Endothelial cell of umbilical vein (primary cell): Measurements from ENCODE around the gene XDH. TPM values are rescaled to one million over a fixed set of nuclear protein-coding genes. Genes with fewer than 3 reads are reported as not detected.

Source experiments
- BruUV-seq: library from RNA; stranded (reverse); fragments of 400-500 nt; replicated peaks from 2 replicates; lab custom pipeline; 2021; lab: Mats Ljungman, UMichigan
- CTCF ChIA-PET: fragments of 300-600, 350-600 bp; sonication (Branson Sonifier 250); formaldehyde crosslinking; loops from one replicate; lab custom pipeline; 2021; ENCODE audit warnings: antibody characterized with exemption, inconsistent platforms; lab: Charles Lee
- POLR2A ChIA-PET: fragments of 300-600, 350-600 bp; sonication (Branson Sonifier 250); formaldehyde crosslinking; loops from one replicate; lab custom pipeline; 2021; ENCODE audit warnings: antibody characterized with exemption, inconsistent platforms; lab: Charles Lee
- DNase-seq: peaks from one replicate; pipeline ENCODE4 v3.0.0-alpha.2; 2011; ENCODE audit warnings: low read depth, low spot score
- FAIRE-seq: peaks from 2 replicates; lab custom pipeline; 2011; peaks lifted over from hg19 to GRCh38; lab: Jason Lieb, UNC
- H2AFZ ChIP-seq: 2 replicates; pipeline ENCODE4 v1.6.0; 2012; ENCODE audit warnings: low read depth, low read length, control low read depth, inconsistent platforms
- H3K27ac ChIP-seq: 2 replicates; pipeline ENCODE4 v1.5.1; 2011; ENCODE audit warnings: low read depth, mild to moderate bottlenecking, control low read depth, low read length, moderate library complexity; ENCODE audit not compliant: insufficient read depth
- H3K27me3 ChIP-seq, 2 experiments: 2 replicates each; pipeline versions ENCODE4 v1.6.0 to v1.6.1; 2011; ENCODE audit warnings: low read length in 2 of 2, mixed read lengths in 1 of 2; ENCODE audit not compliant: control insufficient read depth in 2 of 2, insufficient read depth in 2 of 2
- H3K36me3 ChIP-seq, 2 experiments: 2 replicates in 1 of 2; 3 replicates in 1 of 2; pipeline ENCODE4 v1.5.1; 2011; ENCODE audit warnings: low read length in 2 of 2, mild to moderate bottlenecking in 1 of 2, moderate library complexity in 1 of 2; ENCODE audit not compliant: control insufficient read depth in 2 of 2, insufficient read depth in 2 of 2; ENCODE audit errors: extremely low read depth in 1 of 2
- H3K4me1 ChIP-seq: 3 replicates; pipeline ENCODE4 v1.5.1; 2011; ENCODE audit warnings: mild to moderate bottlenecking, low read length; ENCODE audit not compliant: control insufficient read depth, insufficient read depth; ENCODE audit errors: extremely low read depth
- H3K4me2 ChIP-seq: 2 replicates; pipeline ENCODE4 v1.6.1; 2011; ENCODE audit warnings: low read length, control low read depth, mixed read lengths; ENCODE audit not compliant: insufficient read depth
- H3K4me3 ChIP-seq, 3 experiments: fragments of 200-600 bp in 1 of 3; sonication (generic), shearing (Covaris generic) in 1 of 3; replicated peaks in 1 of 3; 2 replicates each; pipeline ENCODE4 v1.5.1; 2011 to 2016; ENCODE audit warnings: control low read depth in 3 of 3, low read length in 3 of 3, mild to moderate bottlenecking in 2 of 3, inconsistent platforms in 1 of 3, low read depth in 1 of 3, moderate library complexity in 1 of 3; ENCODE audit not compliant: insufficient read depth in 1 of 3
- H3K79me2 ChIP-seq: 2 replicates; pipeline ENCODE4 v1.6.0; 2012; ENCODE audit warnings: low read length, inconsistent platforms; ENCODE audit not compliant: control insufficient read depth, insufficient read depth
- H3K9ac ChIP-seq: replicated peaks from 2 replicates; pipeline ENCODE3; 2011; ENCODE audit warnings: low read length, control low read depth; ENCODE audit not compliant: insufficient read depth; ENCODE audit errors: extremely low read depth
- H3K9me1 ChIP-seq: replicated peaks from 3 replicates; pipeline ENCODE4 v1.6.0; 2011; ENCODE audit warnings: mild to moderate bottlenecking, low read length; ENCODE audit not compliant: control insufficient read depth, insufficient read depth; ENCODE audit errors: extremely low read depth
- H3K9me3 ChIP-seq: replicated peaks from 2 replicates; pipeline ENCODE4 v1.5.1; 2012; ENCODE audit warnings: low read length, inconsistent platforms; ENCODE audit not compliant: control insufficient read depth, insufficient read depth
- H4K20me1 ChIP-seq: replicated peaks from 2 replicates; pipeline ENCODE3; 2011; ENCODE audit warnings: mild to moderate bottlenecking, low read length; ENCODE audit not compliant: control insufficient read depth, insufficient read depth; ENCODE audit errors: extremely low read depth
- CTCF ChIP-seq, 2 donors: IDR thresholded peaks; 1 replicate in 1 of 2; 2 replicates in 1 of 2; pipeline ENCODE4 v1.5.1; 2011; ENCODE audit warnings: low read length in 2 of 2, mild to moderate bottlenecking in 2 of 2, moderate library complexity in 2 of 2, control low read depth in 1 of 2, inconsistent platforms in 1 of 2, low read depth in 1 of 2; ENCODE audit not compliant: insufficient read depth in 1 of 2; ENCODE audit errors: extremely low read depth in 1 of 2
- EZH2 ChIP-seq: IDR thresholded peaks from 2 replicates; pipeline ENCODE4 v1.6.1; 2012; ENCODE audit warnings: borderline replicate concordance, low read depth, mild to moderate bottlenecking, moderate library complexity, low read length, inconsistent platforms; ENCODE audit not compliant: severe bottlenecking
- FOS ChIP-seq: IDR thresholded peaks from 2 replicates; pipeline ENCODE4 v1.6.1; 2011; ENCODE audit warnings: mild to moderate bottlenecking, low read length, moderate library complexity, borderline replicate concordance; ENCODE audit not compliant: insufficient read depth
- GATA2 ChIP-seq: IDR thresholded peaks from 2 replicates; pipeline ENCODE4 v1.7.0; 2011; ENCODE audit warnings: low read depth, mild to moderate bottlenecking, moderate library complexity, mixed read lengths, low read length; ENCODE audit not compliant: insufficient read length, insufficient read depth
- JUN ChIP-seq: IDR thresholded peaks from 2 replicates; pipeline ENCODE4 v1.6.1; 2011; ENCODE audit warnings: borderline replicate concordance, low read depth; ENCODE audit not compliant: insufficient read length, insufficient read depth
- MAX ChIP-seq: IDR thresholded peaks from 2 replicates; pipeline ENCODE4 v1.6.1; 2011; ENCODE audit not compliant: insufficient read depth, insufficient read length
- MYC ChIP-seq: IDR thresholded peaks from one replicate; pipeline ENCODE4 v1.6.1; 2011; ENCODE audit warnings: mild to moderate bottlenecking, low read depth, low read length
- POLR2A ChIP-seq: IDR thresholded peaks from 2 replicates; pipeline ENCODE4 v1.6.1; 2012; ENCODE audit warnings: low read depth, mild to moderate bottlenecking, control low read depth, low read length
- POLR2AphosphoS5 ChIP-seq: IDR thresholded peaks from 2 replicates; pipeline ENCODE4 v1.6.1; 2012; ENCODE audit warnings: low read depth, mild to moderate bottlenecking, control low read depth, low read length, moderate library complexity; ENCODE audit not compliant: insufficient read depth
- dilution Hi-C: fragments of 300-500 bp; cut with MboI; formaldehyde crosslinking; loops from one replicate; pipeline ENCODE4 v1.15.0; 2019; ENCODE audit warnings: low sequenced_read_pairs; ENCODE audit not compliant: extremely low pct_ligation_motif_present
- intact Hi-C: fragments of 100-400 bp; cut with micrococcal nuclease; formaldehyde crosslinking; loops from one replicate; pipeline ENCODE4 v1.10.0; 2022
- polyA plus RNA-seq, 4 experiments: library from polyadenylated mRNA; depleted of rRNA in 3 of 4; stranded (reverse) in 3 of 4; unstranded in 1 of 4; fragments of >200 nt; gene quantifications; 2 replicates each; pipeline versions ENCODE4 v1.2.1 to v1.2.3, GENCODE V29; 2011 to 2012; ENCODE audit warnings: missing spikeins in 1 of 4
- total RNA-seq: library from RNA; stranded (reverse); gene quantifications from 2 replicates; pipeline ENCODE4 v1.2.3, GENCODE V29; 2021

Gene XDH
- total and polyA plus RNA-seq, 2 donors (not counting 3 experiments of a cell fraction or from before 2014, with no cell fraction given): not detected

- Histone ChIP-seq H3K9me3 (no peaks in the 10 kb centered on the region), H3K27me3 (no peaks in the 10 kb centered on the region), H3K27ac (no peak overlapping the region), H4K20me1 (no peaks in the 10 kb centered on the region), H3K9ac (no peak overlapping the region), H3K79me2 (no peaks in the 10 kb centered on the region), H3K36me3 (no peaks in the 10 kb centered on the region), H3K4me2 (no peak overlapping the region), H3K9me1 (no peaks in the 10 kb centered on the region), H3K4me3 (no peak overlapping the region), H2AFZ (no peak overlapping the region), H3K4me1 (no peaks in the 10 kb centered on the region)
- POLR2A ChIA-PET: no interaction called here
- no TSS peak for BruUV-seq
- DNase-seq (no peak), FAIRE-seq (no peak)
- TF ChIP-seq MAX: no peak
- no peak for TF ChIP-seq MYC
- no peak for TF ChIP-seq FOS
- TF ChIP-seq POLR2A: no peak
- TF ChIP-seq JUN: no peak
- TF ChIP-seq EZH2: no peak
- no peak for TF ChIP-seq CTCF (IDR thresholded peaks at IDR 0.05; ENCODE audit: extremely low read depth in 1 of 2, insufficient read depth in 1 of 2, low read depth in 1 of 2, low read length in 2 of 2)
- TF ChIP-seq POLR2AphosphoS5: no peak
- no peak for TF ChIP-seq GATA2
- CTCF ChIA-PET: no interaction called here
- dilution Hi-C loops (no loop called here), intact Hi-C loops (no loop called here)
These were observed 30.9 kb downstream of the XDH start for GRCh38 chr2:31383471-31384153.
